Activated naive CD4-positive, alpha-beta T cell treated with anti-CD3 and anti-CD28 coated beads, Interleukin-2, amount 50 U/mL, for 16 hours (primary cell): ENCODE measurements around the gene SNCG.
A peak's percentile ranks its signal among the peaks of the same experiment; 100 is the strongest.
"Not testable (repeated sequence)": the region's sequence is repeated elsewhere in the genome, so short reads cannot be mapped to it uniquely, and the experiment has no call there.

Source experiments
- DNase-seq: peaks from one replicate; pipeline ENCODE4 v3.0.0-alpha.2; 2020

Gene SNCG

DNA sequence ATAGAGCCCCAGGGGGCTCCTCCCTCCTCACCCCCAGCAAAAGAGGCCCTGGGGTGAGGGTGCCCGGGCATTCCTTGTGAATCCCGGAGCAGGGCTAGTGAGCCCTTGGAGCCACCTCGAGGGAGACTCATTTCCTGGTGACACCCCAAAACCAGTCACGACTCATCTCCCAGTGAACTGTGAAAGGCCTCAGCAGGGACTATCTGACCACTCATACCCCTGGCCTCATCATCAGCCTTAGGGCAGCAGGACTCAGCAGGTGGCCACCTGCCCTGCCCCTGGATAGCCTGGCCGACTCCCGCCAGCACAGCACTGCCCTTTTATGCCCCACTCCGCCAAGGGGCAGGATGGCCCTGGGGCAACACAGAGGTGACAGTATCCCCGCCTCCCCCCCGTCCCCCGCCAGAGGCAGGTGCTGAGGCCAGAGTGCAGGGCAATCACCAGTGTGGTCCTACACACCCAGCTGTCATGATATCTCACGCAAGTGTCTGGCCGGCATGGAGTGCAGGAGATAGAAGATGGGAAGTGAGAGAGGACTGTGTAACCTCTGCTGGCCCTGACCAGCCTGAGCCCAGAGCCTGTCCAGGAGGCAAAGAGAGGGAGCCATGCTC lies 3.2 kb downstream of the SNCG start:
- DNase-seq, result no peak

DNA sequence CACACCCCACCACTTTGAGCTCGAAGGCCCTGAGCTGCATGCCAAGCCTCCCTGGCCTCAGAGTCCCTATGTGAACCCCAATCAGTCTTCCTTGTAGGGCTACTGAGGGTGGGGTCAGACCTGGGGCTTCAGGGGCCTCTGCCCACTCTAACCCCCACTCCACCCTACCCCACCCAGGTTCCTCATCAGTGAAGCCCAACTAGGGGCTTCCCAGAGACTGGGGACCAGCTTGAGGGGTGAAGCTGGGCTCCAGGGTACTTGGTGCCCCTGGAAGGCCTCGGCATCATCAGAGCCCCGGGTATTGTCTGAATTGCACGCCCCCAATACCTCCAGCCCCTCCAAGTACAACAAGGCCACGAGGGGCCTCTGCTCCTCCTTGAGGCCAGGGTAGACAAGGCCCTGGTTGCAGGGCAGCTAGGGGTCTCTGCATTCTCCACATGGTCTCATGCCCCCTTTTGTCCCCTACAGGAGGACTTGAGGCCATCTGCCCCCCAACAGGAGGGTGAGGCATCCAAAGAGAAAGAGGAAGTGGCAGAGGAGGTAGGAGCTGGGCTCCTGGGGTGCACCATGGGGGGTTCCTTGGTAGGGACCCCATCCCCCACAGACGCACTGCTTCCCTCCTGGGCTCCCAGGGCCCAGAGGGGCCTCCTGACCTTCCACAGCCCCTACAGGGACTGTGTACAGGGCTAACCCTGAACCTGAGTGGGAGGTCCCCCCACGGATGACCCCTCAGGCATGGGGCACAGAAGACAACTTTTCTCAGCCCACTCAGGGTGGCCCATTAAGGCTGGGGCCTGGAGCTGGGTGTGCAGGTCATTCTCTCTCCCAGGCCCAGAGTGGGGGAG lies 4.0 kb downstream of the SNCG start:
- no peak for DNase-seq

GRCh38 chr10:86962981-86963310 lies 4.5 kb downstream of the SNCG start:
- no peak for DNase-seq

GRCh38 chr10:86963341-86963919 lies 5.0 kb downstream of the SNCG start:
- DNase-seq, result no peak

- DNase-seq, result no peak
Measured at GRCh38 chr10:86964061-86964846, 5.9 kb downstream of the SNCG start.

GRCh38 chr10:86964847-86965190 lies 6.4 kb downstream of the SNCG start:
- DNase-seq, result no peak

GRCh38 chr10:86965986-86966654 lies 7.7 kb downstream of the SNCG start:
- DNase-seq, result no peak

GRCh38 chr10:86967481-86967941 lies 9.1 kb downstream of the SNCG start:
- no peak for DNase-seq

DNA sequence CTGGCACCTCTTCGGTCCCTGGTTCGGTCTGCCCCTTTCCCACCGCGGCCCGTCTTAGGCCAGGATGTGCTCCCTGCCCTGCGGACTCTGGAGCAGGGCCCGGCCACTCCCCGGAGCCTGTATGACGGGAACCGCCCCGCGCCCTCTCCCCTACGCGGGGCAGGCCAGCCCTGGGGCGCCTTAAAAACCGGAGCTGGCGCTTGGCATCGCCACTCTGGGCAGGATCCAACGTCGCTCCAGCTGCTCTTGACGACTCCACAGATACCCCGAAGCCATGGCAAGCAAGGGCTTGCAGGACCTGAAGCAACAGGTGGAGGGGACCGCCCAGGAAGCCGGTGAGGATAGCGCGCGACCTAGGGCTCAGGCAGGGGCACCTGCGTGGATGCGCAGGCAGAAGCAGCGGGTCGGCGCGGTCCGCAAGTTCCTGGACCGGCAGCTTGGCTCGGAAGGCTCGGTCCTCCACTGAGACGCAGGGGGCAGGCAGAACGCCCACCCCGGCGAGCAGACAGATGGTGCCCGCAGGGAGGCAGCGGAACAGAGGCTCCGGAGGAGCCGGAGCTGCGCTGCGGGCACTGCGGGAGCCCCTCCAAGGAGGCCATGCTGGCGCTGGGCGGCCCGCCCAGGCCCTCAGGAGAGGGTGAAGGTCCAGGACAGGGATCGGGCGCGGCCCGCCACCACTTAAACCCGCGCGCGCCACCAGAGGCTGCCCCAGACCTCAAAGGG lies 10.0 kb downstream of the SNCG start, which contains the start of gene ADIRF:
Gene ADIRF, plus strand, starts transcription at position 212 of the 723 bp plus-strand sequence. Its CDS starts 63 bp downstream, at position 275.
- DNase-seq, result no peak

DNA sequence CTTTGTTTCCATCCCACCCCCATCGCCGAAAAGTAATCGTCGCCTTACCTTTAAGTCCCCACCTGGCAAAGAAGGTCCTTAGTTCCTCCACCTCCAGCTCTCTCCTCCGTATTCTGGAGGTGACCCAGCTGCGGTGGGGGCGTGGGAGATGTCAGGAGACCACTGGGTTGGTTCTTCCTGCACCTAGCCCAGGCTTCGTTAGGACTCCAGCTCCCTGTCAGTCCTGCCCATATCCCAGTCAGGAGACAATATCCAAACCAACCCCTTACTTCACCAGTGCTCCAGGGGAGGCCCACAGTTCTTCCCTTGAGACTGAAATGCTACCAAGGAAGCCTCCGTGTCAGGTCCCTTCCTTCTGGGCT lies 10.6 kb downstream of the SNCG start:
- DNase-seq, result no peak

- DNase-seq, result no peak
Measured at GRCh38 chr10:86969421-86970041, 11.1 kb downstream of the SNCG start.

- DNase-seq, result no peak
Measured at GRCh38 chr10:86970162-86970981, 12.0 kb downstream of the SNCG start.

DNA sequence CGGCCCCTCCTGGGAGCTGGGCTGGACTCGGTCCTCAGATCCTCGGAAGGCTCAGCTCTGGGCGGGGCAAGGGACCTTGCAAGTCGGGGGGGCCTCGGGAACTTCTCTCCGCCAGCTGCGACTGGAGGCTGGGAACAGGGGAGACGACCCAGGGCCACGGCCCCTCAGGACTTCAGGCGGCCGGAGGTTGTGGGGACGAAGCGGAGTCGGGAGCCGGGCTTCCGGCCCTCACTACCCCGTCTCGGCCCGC lies 12.5 kb downstream of the SNCG start:
- DNase-seq, result no peak

- DNase-seq, result peak; percentile 86
Measured at GRCh38 chr10:86971232-86971991, 13.0 kb downstream of the SNCG start.

DNA sequence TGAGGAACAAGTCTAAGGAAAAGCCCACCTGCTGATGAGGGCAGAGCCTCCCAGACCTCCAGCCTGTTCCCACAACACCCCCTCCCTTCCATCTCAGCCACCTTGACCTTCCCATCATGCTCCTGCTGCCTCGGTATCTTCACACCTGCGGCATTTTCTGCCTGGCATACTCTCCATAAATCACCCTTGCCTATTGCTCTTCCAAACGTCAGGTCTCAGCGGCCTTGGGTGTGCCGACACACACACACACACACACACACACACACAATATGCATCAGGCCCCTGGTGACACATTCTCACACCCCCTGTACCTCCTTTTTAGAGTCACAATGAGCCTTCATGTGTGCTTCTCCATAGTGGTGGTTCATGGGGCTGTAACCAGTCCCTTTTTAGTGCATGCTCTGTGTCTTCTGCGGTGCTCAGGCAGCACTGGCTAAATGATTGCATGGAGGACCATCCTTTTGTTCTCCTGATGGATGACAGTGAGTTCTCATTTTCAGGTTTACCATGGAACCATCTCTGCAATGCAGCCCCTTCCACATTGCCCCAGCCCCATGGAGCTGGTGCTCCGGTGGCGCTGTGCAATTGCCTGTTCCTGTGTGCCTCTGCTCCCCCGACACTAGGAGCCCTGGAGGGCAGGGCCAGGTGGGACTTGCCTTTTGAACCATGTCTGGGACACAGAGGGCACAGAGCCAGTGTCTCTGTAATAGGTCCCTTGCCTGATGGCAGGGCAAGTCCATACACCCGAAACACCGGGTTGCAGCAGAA lies 14.4 kb downstream of the SNCG start:
- no peak for DNase-seq

DNA sequence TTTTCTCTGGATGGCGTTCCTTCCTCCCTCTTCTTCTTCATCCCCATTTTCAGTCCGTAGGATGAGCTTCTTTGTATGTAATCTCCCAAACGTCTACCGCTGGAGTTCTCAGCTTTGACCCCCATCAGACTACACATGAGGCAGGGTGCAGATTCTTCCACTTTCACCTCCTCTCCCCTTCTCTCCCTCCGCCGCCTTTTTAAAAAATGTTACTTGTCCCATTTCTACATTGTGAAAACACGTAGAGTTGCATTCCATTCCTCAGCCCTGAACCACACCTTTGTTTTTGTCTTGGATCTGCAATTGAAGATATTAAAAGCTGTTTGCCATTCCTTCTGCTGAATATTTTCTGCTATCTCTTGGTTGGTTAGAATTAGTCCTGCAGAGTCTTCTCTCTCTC lies 16.1 kb downstream of the SNCG start:
- DNase-seq, result no peak

DNA sequence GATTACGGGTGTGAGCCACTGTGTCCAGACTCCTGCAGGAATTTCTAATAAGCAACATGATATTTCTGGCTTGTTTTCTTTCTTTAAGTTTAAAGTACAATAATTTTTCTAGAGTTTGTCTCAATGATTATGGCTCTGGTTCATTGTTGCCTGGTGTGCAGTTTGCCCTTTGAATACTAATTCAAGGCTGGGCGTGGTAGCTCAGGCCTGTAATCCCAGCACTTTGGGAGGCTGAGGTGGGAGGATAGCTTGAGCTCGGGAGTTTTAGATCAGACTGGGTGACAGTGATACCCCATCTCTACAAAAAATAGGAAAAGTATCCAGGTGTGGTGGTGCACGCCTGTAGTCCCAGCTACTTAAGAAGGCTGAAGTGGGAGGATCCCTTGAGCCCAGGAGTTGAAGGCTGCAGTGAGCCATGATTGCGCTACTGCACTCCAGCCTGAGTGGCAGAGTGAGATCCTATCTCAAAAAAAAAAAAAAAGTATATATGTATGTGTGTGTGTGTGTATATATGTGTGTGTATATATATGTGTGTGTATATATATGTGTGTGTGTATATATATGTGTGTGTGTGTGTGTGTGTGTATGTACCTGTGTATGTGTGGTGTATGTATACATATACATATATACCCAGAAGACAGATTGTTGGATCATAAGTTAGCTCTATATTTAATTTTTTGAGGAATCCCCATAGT lies 18.1 kb downstream of the SNCG start:
- no peak for DNase-seq

GRCh38 chr10:86978457-86978856 lies 20.1 kb downstream of the SNCG start:
- not testable (repeated sequence) for DNase-seq

GRCh38 chr10:86979296-86979818 lies 21.0 kb downstream of the SNCG start:
- DNase-seq, result no peak
